HG02852 (cell line): Measurements from ENCODE around the gene NEK5.
"Not testable (repeated sequence)": the region's sequence is repeated elsewhere in the genome, so short reads cannot be mapped to it uniquely, and the experiment has no call there.

Experiments
- ATAC-seq: cut with Tn5 transposase; IDR thresholded peaks from one replicate; pipeline ENCODE4 v1.9.1; 2021; ENCODE audit warnings: mild to moderate bottlenecking, moderate library complexity; ENCODE audit not compliant: unreplicated experiment

NEK5 gene

GRCh38 chr13:52082601-52083000, 46.3 kb downstream of the NEK5 start:
- no peak for ATAC-seq

GRCh38 chr13:52079891-52080290, 49.0 kb downstream of the NEK5 start:
- ATAC-seq, result not testable (repeated sequence)

DNA sequence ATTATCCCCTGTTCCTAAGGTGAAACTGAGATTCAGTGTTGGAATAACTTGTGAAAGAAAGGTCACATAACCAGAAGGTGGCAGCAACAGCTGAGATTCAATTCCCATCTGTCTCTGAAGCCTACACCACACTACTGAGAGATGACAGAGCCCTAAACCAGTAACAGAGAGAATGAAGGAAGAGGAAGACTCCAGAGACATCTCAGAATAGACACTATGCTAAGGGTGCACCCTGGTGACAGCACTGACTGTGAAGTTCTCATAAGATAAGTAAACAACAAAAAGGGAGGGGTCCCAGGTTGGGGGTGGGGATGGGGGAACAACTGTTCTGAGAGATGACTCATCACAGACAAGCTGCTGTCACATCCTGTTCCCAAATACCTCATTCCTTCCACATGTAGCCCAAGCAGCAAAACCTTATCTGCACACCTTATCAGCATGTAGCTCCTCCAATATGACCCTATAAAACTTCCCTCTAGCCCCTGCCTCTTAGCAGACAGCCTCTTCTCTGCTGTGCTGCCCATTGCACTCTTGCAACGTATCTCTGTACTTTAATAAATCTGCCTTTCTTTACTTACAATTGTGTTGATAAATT, 57.8 kb downstream of the NEK5 start:
- no peak for ATAC-seq

DNA sequence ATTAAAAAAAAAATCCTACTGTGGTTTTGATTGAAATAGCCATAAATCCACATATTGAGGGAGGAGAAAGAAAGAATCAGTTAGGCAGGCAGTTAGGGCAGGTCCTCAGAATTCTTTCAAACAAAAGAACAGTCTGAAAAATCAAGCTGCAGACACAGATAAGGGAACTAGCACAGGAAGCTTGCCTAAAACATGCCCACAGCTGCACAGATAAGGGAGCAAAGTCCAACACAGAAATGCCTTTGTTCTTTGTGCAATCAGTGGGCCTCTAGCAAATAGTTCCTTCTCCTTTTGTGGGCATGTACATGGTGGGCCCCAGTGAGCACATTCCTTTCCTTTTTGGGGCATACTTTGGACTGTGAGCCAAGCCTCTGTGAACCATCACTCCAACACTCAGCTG, 61.6 kb downstream of the NEK5 start:
- ATAC-seq, result no peak

- no peak for ATAC-seq
These were observed 67.3 kb downstream of the NEK5 start for GRCh38 chr13:52061587-52061986.

- ATAC-seq, result not testable (repeated sequence)
These were observed 67.8 kb downstream of the NEK5 start for GRCh38 chr13:52061064-52061463.

DNA sequence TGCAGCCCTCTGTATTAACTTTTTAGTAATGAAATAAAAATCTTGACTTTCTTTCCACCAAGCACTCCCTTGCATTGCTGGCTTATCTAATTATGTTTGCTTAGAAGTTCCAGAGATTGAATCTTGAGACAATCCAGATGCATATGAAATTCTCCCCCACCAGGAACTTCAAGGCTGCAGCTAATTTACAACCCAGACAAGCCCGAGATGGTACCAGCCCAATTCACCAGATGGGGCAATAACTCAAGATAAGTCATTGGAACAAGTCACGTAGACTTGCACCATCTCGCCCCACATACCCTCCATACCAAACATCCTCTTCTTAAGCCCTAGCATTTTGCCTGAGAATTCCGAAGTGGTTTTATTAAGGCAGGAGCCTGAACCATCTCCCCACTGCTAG, 75.4 kb downstream of the NEK5 start:
- no peak for ATAC-seq

DNA sequence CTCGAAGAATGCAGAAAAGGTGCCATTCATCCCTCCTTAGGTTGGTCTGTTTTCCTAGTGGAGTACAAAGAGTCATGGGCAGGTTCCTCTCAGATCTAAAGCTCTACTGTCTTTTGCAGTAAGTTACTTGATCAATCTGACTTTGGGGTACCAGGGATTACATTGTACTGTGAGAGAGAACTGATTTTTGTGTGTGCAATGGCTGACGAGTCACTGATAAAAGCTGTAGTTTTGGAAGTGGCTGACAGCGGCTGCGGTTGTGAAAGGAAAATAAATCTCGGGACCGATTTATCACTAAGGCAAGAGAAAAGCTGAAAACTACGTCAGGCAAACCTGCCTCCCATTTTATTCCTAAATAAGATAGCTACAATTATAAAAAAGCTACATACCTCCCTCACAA, 77.5 kb downstream of the NEK5 start:
- ATAC-seq, result no peak

DNA sequence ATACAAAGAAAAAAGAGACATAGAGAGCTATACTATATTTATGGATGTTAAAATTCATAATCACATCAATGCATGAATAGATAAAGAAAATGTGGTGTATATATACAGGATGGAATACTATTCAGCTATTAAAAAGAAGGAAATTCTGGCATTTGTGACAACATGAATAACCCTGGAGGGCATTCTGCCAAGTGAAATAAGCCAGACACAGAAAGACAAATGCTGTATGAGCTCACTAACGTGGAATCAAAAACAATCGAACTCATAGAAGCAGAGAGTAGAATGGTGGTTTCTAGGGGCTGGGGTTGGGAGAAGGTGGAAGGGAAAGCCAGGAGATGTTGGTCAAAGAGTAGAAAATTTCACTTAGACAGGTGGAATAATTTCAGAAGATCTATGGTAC, 80.4 kb downstream of the NEK5 start:
- no peak for ATAC-seq

DNA sequence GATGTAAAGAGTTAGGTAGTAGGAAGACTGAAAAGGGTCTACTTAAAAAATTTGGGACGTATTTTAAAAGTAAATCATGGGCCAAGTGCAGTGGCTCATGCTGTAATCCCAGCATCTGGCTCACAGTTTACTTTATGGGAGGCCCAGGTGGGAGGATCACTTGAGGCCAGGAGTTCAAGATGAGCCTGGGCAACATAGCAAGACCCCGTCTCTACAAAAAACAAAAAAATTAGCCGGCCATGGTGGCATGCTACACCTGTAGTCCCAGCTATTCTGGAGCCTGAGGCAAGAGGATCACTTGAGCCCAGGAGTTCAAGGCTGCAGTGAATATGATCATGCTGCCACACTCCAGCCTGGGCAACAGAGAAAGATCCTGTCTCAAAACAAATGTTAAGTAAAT, 81.4 kb downstream of the NEK5 start:
- ATAC-seq, result no peak

DNA sequence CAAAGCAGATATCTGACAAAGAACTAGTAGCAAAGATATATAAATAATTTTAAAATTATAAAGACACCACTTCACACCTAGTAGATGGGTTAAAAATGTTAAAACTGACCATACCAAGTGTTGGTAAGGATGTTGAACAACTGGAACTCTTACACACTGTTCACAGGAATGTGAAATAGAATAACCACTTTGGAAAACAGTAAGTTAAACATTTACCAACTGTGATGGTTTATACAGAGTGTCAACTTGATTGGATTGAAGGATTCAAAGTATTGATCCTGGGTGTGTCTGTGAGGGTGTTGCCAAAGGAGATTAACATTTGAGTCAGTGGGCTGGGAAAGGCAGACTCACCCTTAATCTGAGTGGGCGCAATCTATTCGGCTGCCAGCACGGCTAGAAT, 85.2 kb downstream of the NEK5 start:
- ATAC-seq, result no peak

- ATAC-seq, result no peak
These were observed 92.8 kb downstream of the NEK5 start for GRCh38 chr13:52036037-52036436.

DNA sequence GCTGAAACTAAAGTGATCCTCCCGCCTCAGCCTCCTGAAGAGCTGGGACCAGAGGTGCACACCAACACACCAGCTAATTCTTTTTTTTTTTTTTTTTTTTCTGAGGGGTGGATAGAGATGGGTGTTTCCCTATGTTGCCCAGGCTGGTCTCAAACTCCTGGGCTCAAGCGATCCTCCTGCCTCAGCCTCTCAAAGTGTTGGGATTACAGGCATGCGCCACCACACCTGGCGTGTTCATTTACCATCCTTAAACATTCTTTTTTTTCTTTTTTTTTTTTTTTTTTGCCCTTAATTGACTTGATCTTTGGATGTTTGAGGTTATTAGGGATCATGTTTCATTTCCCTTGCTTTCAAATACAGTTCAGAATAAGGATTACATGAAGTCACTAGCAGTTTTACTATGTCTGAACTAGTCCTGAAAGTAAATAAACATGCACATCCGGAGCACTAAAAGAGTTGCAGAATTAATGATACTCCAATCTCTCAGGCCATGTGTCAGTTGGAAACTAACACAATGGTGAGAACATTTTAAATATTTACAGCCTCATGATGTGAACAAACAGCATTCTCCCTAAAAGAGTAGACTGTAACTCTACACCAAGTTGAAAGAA, 94.2 kb downstream of the NEK5 start:
- ATAC-seq, result no peak

DNA sequence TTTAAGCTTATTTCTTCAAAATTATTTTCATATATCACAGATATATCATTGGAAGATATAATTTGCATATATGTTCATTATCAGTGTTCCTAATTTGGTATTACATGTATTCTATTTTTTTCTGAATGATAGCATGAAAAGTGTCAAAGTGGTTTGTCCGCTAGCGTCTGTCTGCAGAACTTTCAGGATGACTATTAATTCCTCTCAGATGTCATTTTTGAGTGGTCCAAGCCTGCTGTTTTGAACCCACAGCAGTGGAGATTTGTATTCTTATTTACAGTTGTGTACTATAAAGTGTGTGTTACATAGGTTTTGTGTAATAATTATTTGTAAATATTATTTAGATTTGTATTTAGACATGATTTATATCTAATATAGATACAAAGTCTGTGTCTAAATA, 95.8 kb downstream of the NEK5 start:
- ATAC-seq, result no peak

GRCh38 chr13:52030401-52030800, 98.5 kb downstream of the NEK5 start:
- not testable (repeated sequence) for ATAC-seq

DNA sequence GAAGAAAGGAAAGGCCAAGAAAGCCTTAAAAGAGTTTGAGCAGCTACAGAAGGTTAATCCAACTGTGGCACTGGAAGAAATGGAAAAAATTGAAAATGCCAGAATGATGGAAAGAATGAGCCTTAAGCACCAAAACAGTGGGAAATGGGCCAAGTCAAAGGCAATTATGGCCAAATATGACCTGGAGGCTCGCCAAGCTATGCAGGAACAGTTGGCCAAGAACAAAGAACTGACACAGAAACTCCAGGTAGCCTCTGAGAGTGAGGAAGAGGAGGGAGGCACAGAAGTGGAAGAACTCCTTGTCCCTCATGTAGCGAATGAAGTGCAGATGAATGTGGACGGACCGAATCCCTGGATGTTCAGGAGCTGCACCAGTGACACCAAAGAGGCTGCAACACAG, 99.3 kb downstream of the NEK5 start:
- no peak for ATAC-seq

GRCh38 chr13:52027832-52028231, 101.0 kb downstream of the NEK5 start:
- ATAC-seq, result no peak

DNA sequence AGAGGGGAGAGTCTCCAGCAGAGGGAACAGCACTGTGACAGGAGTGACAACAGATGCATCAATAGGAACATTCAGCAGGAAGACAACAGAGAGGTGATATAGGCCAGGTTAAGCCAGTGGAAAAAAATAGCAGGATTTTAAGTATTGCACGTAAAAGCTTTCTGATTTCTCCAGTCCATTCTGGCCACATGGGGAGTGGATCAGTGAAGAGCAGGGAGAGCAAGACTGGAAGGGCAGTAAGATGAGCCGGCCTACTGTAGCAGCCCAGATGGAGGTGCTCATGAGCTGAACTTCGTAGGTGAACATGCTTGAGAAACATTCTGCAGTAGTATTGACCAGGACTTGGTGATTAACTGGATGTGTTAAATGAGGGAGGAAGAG, 102.6 kb downstream of the NEK5 start:
- ATAC-seq, result no peak

GRCh38 chr13:52025475-52026245, 103.2 kb downstream of the NEK5 start:
- ATAC-seq, result no peak

- no peak for ATAC-seq
These were observed 104.4 kb downstream of the NEK5 start, which contains the start of gene UTP14C for GRCh38 chr13:52024481-52024880. TSS of gene UTP14C (plus strand) at chr13:52024691. CDS start at chr13:52028805, 4,114 bp downstream.

- ATAC-seq, result no peak
These were observed 106.5 kb downstream of the NEK5 start for GRCh38 chr13:52022356-52022755.

DNA sequence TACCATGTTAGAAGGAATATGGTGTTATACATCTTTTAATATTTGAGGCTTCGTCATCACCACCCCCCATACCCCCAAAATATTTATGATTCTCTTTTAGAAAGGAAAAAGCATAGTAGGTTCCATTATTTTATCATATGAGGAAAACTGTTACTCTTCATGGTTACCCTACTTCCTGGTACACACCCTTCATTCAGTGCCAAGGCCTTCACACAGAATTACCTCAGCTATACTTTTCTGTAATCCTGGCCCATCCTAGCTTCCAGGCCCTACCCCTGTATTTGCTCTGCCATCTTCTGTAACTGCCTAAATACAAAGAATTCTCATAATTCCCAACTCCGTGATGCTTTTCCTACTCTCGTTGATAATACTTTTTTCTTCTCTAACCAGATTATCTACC, 108.7 kb downstream of the NEK5 start:
- ATAC-seq, result no peak
